Naive thymus-derived CD8-positive, alpha-beta T cell (primary cell): Measurements from ENCODE around the gene FGF1. TPM values are rescaled to one million over a fixed set of nuclear protein-coding genes. Genes with fewer than 3 reads are reported as not detected.

ENCODE experiments used
- ATAC-seq, 2 donors: fragments of 150-1000 bp; cut with Tn5 transposase in 1 of 2; sonication (Bioruptor Pico), chemical (Tn5 transposase) in 1 of 2; 1 replicate in 1 of 2; 2 replicates in 1 of 2; pipeline ENCODE4 v1.10.0; 2021; ENCODE audit warnings: mild to moderate bottlenecking in 2 of 2, moderate library complexity in 2 of 2
- POLR2A ChIA-PET: fragments of 350-600 bp; sonication (Branson Sonifier 250); formaldehyde crosslinking; loops from one replicate; lab custom pipeline; 2021; ENCODE audit warnings: antibody characterized with exemption; lab: Charles Lee
- DNase-seq, 10 donors: peaks; one replicate each; pipeline versions ENCODE4 v3.0.0 to v3.0.0-alpha.2; 2020 to 2022
- H3K27ac Mint-ChIP-seq, 10 donors: one replicate each; pipeline ENCODE4 v1.8.0; 2020 to 2022; ENCODE audit warnings: mild to moderate bottlenecking in 10 of 10, mixed read lengths in 10 of 10, moderate library complexity in 4 of 10, inconsistent platforms in 1 of 10
- H3K27me3 Mint-ChIP-seq, 5 donors: one replicate each; pipeline ENCODE4 v1.8.0; 2021 to 2022; ENCODE audit warnings: mixed read lengths in 5 of 5
- H3K36me3 Mint-ChIP-seq, 3 donors: one replicate each; pipeline ENCODE4 v1.8.0; 2020 to 2022; ENCODE audit warnings: mixed read lengths in 3 of 3, mild to moderate bottlenecking in 2 of 3, inconsistent platforms in 1 of 3
- H3K4me1 Mint-ChIP-seq, 4 donors: one replicate each; pipeline ENCODE4 v1.8.0; 2021 to 2022; ENCODE audit warnings: mixed read lengths in 4 of 4
- H3K4me3 Mint-ChIP-seq, 10 donors: one replicate each; pipeline ENCODE4 v1.8.0; 2020 to 2022; ENCODE audit warnings: mild to moderate bottlenecking in 10 of 10, mixed read lengths in 10 of 10, moderate library complexity in 6 of 10, inconsistent platforms in 1 of 10
- H3K9me3 Mint-ChIP-seq, 9 donors: one replicate each; pipeline ENCODE4 v1.8.0; 2020 to 2022; ENCODE audit warnings: mixed read lengths in 9 of 9, mild to moderate bottlenecking in 3 of 9, inconsistent platforms in 1 of 9, moderate library complexity in 1 of 9
- polyA plus RNA-seq, 3 donors: library from polyadenylated mRNA; unstranded; fragments of 300-500 nt; fragmentation: Illumina TruSeq; gene quantifications; one replicate each; pipeline ENCODE4 v1.2.3, GENCODE V29; 2021
- total RNA-seq, 8 experiments: library from RNA in 2 of 8; stranded (reverse) in 2 of 8; gene quantifications; one replicate each; pipeline ENCODE4 v1.2.3 and lab custom pipeline; 2021 to 2026

FGF1 gene
- total and polyA plus RNA-seq, 5 experiments from 2014 or later: not detected

DNA sequence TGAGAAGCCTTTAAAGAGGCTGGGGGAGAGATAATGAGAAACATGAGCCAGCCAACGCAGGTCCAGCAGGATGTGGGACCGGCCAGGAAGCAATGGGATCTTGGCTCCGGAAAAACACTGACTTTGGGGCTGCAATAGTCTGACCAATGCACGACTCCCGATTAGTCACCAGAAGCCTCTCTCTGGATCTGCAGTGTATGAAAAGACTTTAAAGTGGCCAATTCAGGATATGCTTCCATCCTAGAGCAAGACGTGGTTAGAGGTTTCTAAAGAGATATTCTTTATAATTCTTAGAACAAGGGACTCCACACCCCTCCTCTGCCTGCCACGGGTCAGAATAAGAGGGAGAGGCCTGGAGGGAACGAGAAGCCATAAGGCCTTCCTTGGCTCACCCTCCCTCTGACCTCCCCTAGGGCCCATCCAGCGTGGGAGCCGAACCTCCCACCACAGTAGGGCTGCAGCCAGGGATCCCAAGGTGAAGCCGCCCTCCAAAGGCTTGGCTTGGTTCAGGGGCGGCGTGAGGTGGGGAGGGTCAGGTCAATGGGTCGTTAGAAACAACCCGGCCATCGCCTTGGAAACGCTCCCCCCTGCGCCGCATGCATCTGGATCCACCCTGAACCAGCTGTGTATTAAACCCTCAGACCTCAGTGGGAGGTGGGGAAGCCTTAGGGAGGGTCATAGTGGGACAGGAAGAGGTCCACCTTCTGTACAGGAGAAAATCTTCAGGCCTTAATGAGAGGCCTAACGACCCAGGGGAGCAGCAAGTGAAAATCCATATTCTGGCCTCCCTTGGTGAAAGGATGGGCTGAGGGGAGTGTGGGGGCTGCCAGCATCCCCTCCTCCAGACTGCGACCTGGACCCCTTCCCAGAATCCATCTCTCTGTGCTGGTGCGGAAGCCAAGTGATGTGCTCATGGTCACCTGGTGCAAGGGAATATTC lies 11.1 kb downstream of the FGF1 start:
- H3K27ac Mint-ChIP-seq: no peak overlapping the region
- DNase-seq (no peak), ATAC-seq (no peak)
- POLR2A ChIA-PET: no interaction called here
- peaks cover 0 to 6% (median 0%) of the 10 kb centered on the region in 5 donors for H3K27me3 Mint-ChIP-seq
- H3K9me3 Mint-ChIP-seq: no peaks in the 10 kb centered on the region
- no peaks in the 10 kb centered on the region for H3K36me3 Mint-ChIP-seq
- H3K4me3 Mint-ChIP-seq: no peak overlapping the region
- no peaks in the 10 kb centered on the region for H3K4me1 Mint-ChIP-seq

- H3K4me3 Mint-ChIP-seq: no peak overlapping the region
- H3K27ac Mint-ChIP-seq: no peak overlapping the region
- POLR2A ChIA-PET: no interaction called here
- DNase-seq (no peak), ATAC-seq (no peak)
- H3K36me3 Mint-ChIP-seq: no peaks in the 10 kb centered on the region
- H3K4me1 Mint-ChIP-seq: no peaks in the 10 kb centered on the region
- peaks cover 0 to 4% (median 0%) of the 10 kb centered on the region in 5 donors for H3K27me3 Mint-ChIP-seq
- no peaks in the 10 kb centered on the region for H3K9me3 Mint-ChIP-seq
Observed at GRCh38 chr5:142671801-142672200, 14.1 kb downstream of the FGF1 start.

DNA sequence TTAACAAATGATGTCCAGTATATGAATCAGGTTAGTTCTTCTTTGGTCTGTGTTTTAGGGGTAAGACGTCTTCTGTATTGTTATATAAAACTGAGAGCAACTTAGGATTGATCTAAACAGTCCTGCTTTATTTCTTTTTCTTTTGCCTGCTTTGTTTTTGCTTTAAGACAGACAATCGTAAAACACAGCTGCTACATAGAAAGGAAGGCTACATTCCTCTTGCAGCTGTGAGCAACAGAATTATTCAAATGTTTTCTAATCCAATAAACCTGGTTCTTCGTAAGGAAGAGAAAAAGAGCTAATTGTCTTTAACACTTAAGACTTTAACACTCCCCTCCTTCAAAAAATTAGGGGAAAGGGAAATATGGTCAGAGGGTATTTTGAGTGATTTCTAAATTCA lies 14.6 kb downstream of the FGF1 start:
- DNase-seq (no peak), ATAC-seq (no peak)
- Mint-ChIP-seq H3K27ac (no peak overlapping the region), H3K4me3 (no peak overlapping the region), H3K27me3 (peaks cover 0 to 6% (median 0%) of the 10 kb centered on the region in 5 donors), H3K4me1 (no peaks in the 10 kb centered on the region), H3K9me3 (no peaks in the 10 kb centered on the region), H3K36me3 (no peaks in the 10 kb centered on the region)
- POLR2A ChIA-PET: no interaction called here

DNA sequence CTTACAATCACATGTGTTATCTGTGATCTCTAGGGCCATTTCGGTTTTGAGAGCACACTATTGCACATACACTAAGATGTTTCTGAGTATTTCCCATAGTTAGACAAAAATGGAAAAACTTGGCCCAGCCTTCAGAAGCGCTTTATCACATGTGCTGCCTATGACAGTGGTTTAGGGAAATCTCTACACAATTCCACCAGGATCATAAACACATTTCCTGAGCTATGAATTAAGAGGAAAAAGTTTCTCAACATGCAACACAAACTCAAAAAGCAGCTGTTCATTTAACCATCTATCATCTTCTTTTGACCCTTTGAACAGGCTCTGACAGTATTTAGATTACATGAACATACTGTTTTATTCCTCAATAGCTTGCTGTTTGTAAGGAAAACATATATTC lies 15.1 kb downstream of the FGF1 start:
- POLR2A ChIA-PET: no interaction called here
- Mint-ChIP-seq H3K27ac (no peak overlapping the region), H3K27me3 (peaks cover 0 to 6% (median 2%) of the 10 kb centered on the region in 5 donors), H3K9me3 (no peaks in the 10 kb centered on the region), H3K4me1 (no peaks in the 10 kb centered on the region), H3K36me3 (no peaks in the 10 kb centered on the region), H3K4me3 (no peak overlapping the region)
- ATAC-seq (no peak), DNase-seq (no peak)

- no peak for ATAC-seq
- Mint-ChIP-seq H3K27ac (no peak overlapping the region), H3K27me3 (peaks cover 0 to 8% (median 4%) of the 10 kb centered on the region in 5 donors), H3K4me3 (no peak overlapping the region), H3K36me3 (no peaks in the 10 kb centered on the region), H3K4me1 (no peaks in the 10 kb centered on the region), H3K9me3 (no peaks in the 10 kb centered on the region)
- POLR2A ChIA-PET: no interaction called here
- no peak for DNase-seq
Observed at GRCh38 chr5:142669477-142669876, 16.4 kb downstream of the FGF1 start.

DNA sequence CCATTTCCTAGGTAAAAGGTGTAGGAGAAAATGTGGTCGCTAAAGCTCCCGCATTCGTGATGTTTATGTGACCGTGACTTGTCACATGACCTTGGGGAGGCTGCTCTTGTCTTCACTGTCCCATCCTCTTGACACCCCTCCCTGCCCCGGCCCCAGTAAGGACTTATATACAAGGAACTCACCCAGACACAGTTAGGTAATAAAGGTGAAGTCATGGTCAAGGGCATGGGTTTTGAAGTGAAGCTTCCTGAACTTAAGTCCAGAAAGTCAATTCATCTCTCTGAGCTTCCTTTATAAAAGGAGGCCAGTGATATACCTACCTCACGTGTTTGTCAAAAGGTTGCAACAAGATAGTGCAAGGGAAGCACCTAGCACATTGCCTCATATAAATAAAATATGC lies 17.6 kb downstream of the FGF1 start:
- H3K27ac Mint-ChIP-seq: no peak overlapping the region
- ATAC-seq: no peak
- DNase-seq: no peak
- H3K4me1 Mint-ChIP-seq: no peaks in the 10 kb centered on the region
- no peaks in the 10 kb centered on the region for H3K9me3 Mint-ChIP-seq
- H3K27me3 Mint-ChIP-seq: peaks cover 0 to 13% (median 5%) of the 10 kb centered on the region in 5 donors
- no peak overlapping the region for H3K4me3 Mint-ChIP-seq
- no peaks in the 10 kb centered on the region for H3K36me3 Mint-ChIP-seq
- POLR2A ChIA-PET: no interaction called here

- ATAC-seq: no peak
- Mint-ChIP-seq H3K27ac (no peak overlapping the region), H3K27me3 (peaks cover 0 to 18% (median 5%) of the 10 kb centered on the region in 5 donors), H3K4me1 (no peaks in the 10 kb centered on the region), H3K9me3 (no peaks in the 10 kb centered on the region), H3K36me3 (peaks cover 0 to 2% (median 0%) of the 10 kb centered on the region in 3 donors), H3K4me3 (no peak overlapping the region)
- POLR2A ChIA-PET: no interaction called here
- DNase-seq: no peak
Observed at GRCh38 chr5:142667831-142668230, 18.1 kb downstream of the FGF1 start.

- Mint-ChIP-seq H3K27me3 (peaks cover 0 to 23% (median 11%) of the 10 kb centered on the region in 5 donors), H3K27ac (no peak overlapping the region), H3K36me3 (peaks cover 0 to 2% (median 0%) of the 10 kb centered on the region in 3 donors), H3K4me3 (no peak overlapping the region), H3K4me1 (no peaks in the 10 kb centered on the region), H3K9me3 (peaks cover 0 to 1% (median 0%) of the 10 kb centered on the region in 9 donors)
- ATAC-seq (no peak), DNase-seq (no peak)
- POLR2A ChIA-PET: no interaction called here
Observed at GRCh38 chr5:142664636-142665035, 21.3 kb downstream of the FGF1 start.

GRCh38 chr5:142664067-142664466 lies 21.8 kb downstream of the FGF1 start:
- no peak for ATAC-seq
- H3K9me3 Mint-ChIP-seq: peaks cover 0 to 1% (median 0%) of the 10 kb centered on the region in 9 donors
- no peak overlapping the region for H3K27ac Mint-ChIP-seq
- no peak overlapping the region for H3K4me3 Mint-ChIP-seq
- peaks cover 0 to 23% (median 11%) of the 10 kb centered on the region in 5 donors for H3K27me3 Mint-ChIP-seq
- POLR2A ChIA-PET: no interaction called here
- H3K4me1 Mint-ChIP-seq: no peaks in the 10 kb centered on the region
- peaks cover 0 to 2% (median 0%) of the 10 kb centered on the region in 3 donors for H3K36me3 Mint-ChIP-seq
- no peak for DNase-seq

DNA sequence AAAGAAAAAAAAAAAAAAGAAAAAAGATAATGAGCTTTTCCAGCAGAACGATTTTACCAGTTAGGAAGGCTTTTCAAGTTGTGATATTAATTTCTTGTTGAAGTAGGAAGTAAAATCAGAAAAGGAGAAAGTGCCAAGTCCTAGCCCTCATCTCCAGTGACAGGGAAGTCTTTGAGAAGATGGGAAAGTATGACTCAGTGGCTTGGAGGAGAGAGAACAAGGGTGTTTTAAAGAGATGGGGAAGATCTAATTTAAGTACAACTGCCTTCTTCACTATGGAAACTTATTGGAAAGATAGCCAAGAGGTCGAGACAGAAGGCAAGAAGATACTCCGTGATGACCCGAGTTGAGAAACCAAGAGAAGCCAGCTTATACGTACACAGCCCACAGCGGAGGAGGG lies 22.6 kb downstream of the FGF1 start:
- peaks cover 0 to 28% (median 11%) of the 10 kb centered on the region in 5 donors for H3K27me3 Mint-ChIP-seq
- no peak overlapping the region for H3K4me3 Mint-ChIP-seq
- no peak overlapping the region for H3K27ac Mint-ChIP-seq
- ATAC-seq (no peak), DNase-seq (no peak)
- H3K4me1 Mint-ChIP-seq: no peaks in the 10 kb centered on the region
- POLR2A ChIA-PET: interaction anchor here (1.2 kb wide), 1 partner anchor 20 kb away, joined by 3 read pairs; no protein-coding TSS in a partner anchor
- peaks cover 0 to 2% (median 0%) of the 10 kb centered on the region in 3 donors for H3K36me3 Mint-ChIP-seq
- peaks cover 0 to 1% (median 0%) of the 10 kb centered on the region in 9 donors for H3K9me3 Mint-ChIP-seq

- no peak overlapping the region for H3K4me3 Mint-ChIP-seq
- POLR2A ChIA-PET: interaction anchor here (1.2 kb wide), 1 partner anchor 19 kb away, joined by 3 read pairs; no protein-coding TSS in a partner anchor
Observed at GRCh38 chr5:142661957-142662356, 23.9 kb downstream of the FGF1 start.

DNA sequence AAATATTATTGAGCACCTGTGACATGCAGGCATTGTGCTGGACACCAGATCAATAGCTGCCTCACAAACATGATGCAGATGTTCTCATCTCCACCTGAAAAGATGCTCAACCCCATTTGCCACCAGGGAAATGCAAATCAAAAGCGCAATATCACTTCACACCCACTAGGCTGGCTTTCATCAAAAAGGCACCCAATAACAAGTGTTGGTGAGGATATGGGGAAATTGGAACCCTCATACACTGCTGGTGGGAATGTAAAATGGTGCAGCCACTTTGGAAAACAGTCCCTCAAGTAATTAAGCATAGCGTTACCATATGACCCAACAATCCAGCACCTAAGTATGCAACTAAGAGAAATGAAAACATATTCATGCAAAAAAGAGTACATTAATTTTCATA lies 24.7 kb downstream of the FGF1 start:
- DNase-seq: no peak
- H3K36me3 Mint-ChIP-seq: peaks cover 0 to 2% (median 0%) of the 10 kb centered on the region in 3 donors
- H3K27ac Mint-ChIP-seq: no peak overlapping the region
- H3K27me3 Mint-ChIP-seq: peaks cover 0 to 28% (median 13%) of the 10 kb centered on the region in 5 donors
- peaks cover 0 to 1% (median 0%) of the 10 kb centered on the region in 4 donors for H3K4me1 Mint-ChIP-seq
- H3K4me3 Mint-ChIP-seq: no peak overlapping the region
- no peak for ATAC-seq
- H3K9me3 Mint-ChIP-seq: peaks cover 0 to 1% (median 0%) of the 10 kb centered on the region in 9 donors
- POLR2A ChIA-PET: no interaction called here

More at GRCh38 chr5:142661957-142662356, 23.9 kb downstream of the FGF1 start:
- H3K36me3 Mint-ChIP-seq: peaks cover 0 to 2% (median 0%) of the 10 kb centered on the region in 3 donors
- H3K9me3 Mint-ChIP-seq: peaks cover 0 to 1% (median 0%) of the 10 kb centered on the region in 9 donors
- peaks cover 0 to 28% (median 13%) of the 10 kb centered on the region in 5 donors for H3K27me3 Mint-ChIP-seq
- H3K4me1 Mint-ChIP-seq: no peaks in the 10 kb centered on the region
- DNase-seq (no peak), ATAC-seq (no peak)
- H3K27ac Mint-ChIP-seq: no peak overlapping the region

DNA sequence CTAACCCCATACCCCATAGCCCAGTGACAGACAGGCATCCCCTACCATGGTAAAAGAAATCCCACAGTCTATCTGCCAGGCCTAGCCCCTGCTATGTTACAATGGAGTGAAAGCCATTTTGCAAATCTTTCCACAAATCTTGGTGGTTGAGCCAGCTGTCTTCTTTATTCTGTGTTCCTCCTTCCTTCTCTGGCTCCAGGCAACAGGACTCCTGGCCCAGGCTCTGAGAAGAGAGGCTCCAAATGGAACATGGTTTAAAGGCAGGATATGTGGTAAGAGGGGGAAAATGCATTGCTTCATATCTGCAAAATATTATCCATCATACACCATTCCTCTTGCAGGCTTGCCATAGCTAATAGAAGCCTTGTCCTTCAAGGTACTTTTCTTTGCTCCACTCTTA lies 25.2 kb downstream of the FGF1 start:
- ATAC-seq: no peak
- peaks cover 2 to 28% (median 13%) of the 10 kb centered on the region in 5 donors for H3K27me3 Mint-ChIP-seq
- H3K36me3 Mint-ChIP-seq: peaks cover 0 to 2% (median 0%) of the 10 kb centered on the region in 3 donors
- H3K4me3 Mint-ChIP-seq: no peak overlapping the region
- POLR2A ChIA-PET: no interaction called here
- H3K9me3 Mint-ChIP-seq: peaks cover 0 to 1% (median 0%) of the 10 kb centered on the region in 9 donors
- H3K27ac Mint-ChIP-seq: no peak overlapping the region
- no peak for DNase-seq
- peaks cover 0 to 5% (median 1%) of the 10 kb centered on the region in 4 donors for H3K4me1 Mint-ChIP-seq
